HEK293 (cell line): ENCODE results near the gene CSF2.

Source experiments
- CTCF ChIA-PET: fragments of 350-600 bp; formaldehyde crosslinking; extraction: SDS; loops from one replicate; lab custom pipeline; 2021; ENCODE audit warnings: antibody characterized with exemption; lab: Yijun Ruan, JAX
- POLR2A ChIA-PET: fragments of 300-600 bp; formaldehyde crosslinking; extraction: SDS; loops from one replicate; lab custom pipeline; 2020; ENCODE audit warnings: antibody characterized with exemption, inconsistent platforms; lab: Yijun Ruan, JAX
- H3K27ac ChIP-seq: fragments of 200-500 bp; sonication (Bioruptor generic); 2 replicates; pipeline ENCODE4 v1.5.1; 2014; ENCODE audit warnings: low read depth, low read length, control low read depth, inconsistent platforms; ENCODE audit errors: extremely low read depth
- H3K36me3 ChIP-seq, 2 experiments: fragments of 200-500 bp in 1 of 2; sonication (Bioruptor generic) in 1 of 2; 1 replicate in 1 of 2; 2 replicates in 1 of 2; pipeline ENCODE4 v1.5.1; 2014 to 2017; ENCODE audit warnings: inconsistent platforms in 2 of 2, low read length in 2 of 2; ENCODE audit not compliant: control insufficient read depth in 2 of 2, insufficient read depth in 1 of 2
- H3K4me1 ChIP-seq: fragments of 200-500 bp; sonication (Bioruptor generic); 2 replicates; pipeline ENCODE4 v1.5.1; 2014; ENCODE audit warnings: mild to moderate bottlenecking, low read length, inconsistent platforms; ENCODE audit not compliant: control insufficient read depth, insufficient read depth
- H3K4me3 ChIP-seq: 2 replicates; pipeline ENCODE4 v1.5.1; 2011; ENCODE audit warnings: low read depth, mild to moderate bottlenecking, control low read depth, low read length, moderate library complexity
- H3K9me3 ChIP-seq: fragments of 200-500 bp; sonication (Bioruptor generic); 2 replicates; pipeline ENCODE4 v1.5.1; 2014; ENCODE audit warnings: low read depth, low read length, inconsistent platforms; ENCODE audit not compliant: control insufficient read depth, insufficient read depth
- BCL11B ChIP-seq: fragments of 450-650 bp; formaldehyde crosslinking; IDR thresholded peaks from 2 replicates; pipeline ENCODE4 v1.5.1; 2016; ENCODE audit warnings: low read depth, missing biosample characterization, missing genetic modification characterization
- IKZF3 ChIP-seq: fragments of 450-650 bp; IDR thresholded peaks from 2 replicates; pipeline ENCODE4 v1.5.0; 2018; ENCODE audit warnings: missing biosample characterization, mild to moderate bottlenecking, missing genetic modification characterization, moderate library complexity
- KLF1 ChIP-seq: fragments of 450-650 bp; formaldehyde crosslinking; IDR thresholded peaks from 2 replicates; pipeline ENCODE4 v1.5.1; 2016; ENCODE audit warnings: missing biosample characterization, missing genetic modification characterization
- MYNN ChIP-seq: fragments of 450-650 bp; formaldehyde crosslinking; IDR thresholded peaks from 2 replicates; pipeline ENCODE4 v1.5.1; 2016; ENCODE audit warnings: missing biosample characterization, missing genetic modification characterization, borderline replicate concordance
- MZF1 ChIP-seq: fragments of 450-650 bp; formaldehyde crosslinking; IDR thresholded peaks from 2 replicates; pipeline ENCODE4 v1.5.1; 2017; ENCODE audit warnings: missing biosample characterization, missing genetic modification characterization, borderline replicate concordance
- PRDM1 ChIP-seq: fragments of 450-650 bp; formaldehyde crosslinking; IDR thresholded peaks from 2 replicates; pipeline ENCODE4; 2016; ENCODE audit warnings: missing biosample characterization, missing genetic modification characterization
- TRIM28 ChIP-seq: IDR thresholded peaks from 2 replicates; pipeline ENCODE4 v1.6.1; 2011; ENCODE audit warnings: low read length, control low read depth, borderline replicate concordance
- WT1 ChIP-seq: fragments of 450-650 bp; formaldehyde crosslinking; IDR thresholded peaks from 2 replicates; pipeline ENCODE4 v1.5.1; 2016; ENCODE audit warnings: missing biosample characterization, missing genetic modification characterization
- ZNF146 ChIP-seq: fragments of 450-650 bp; formaldehyde crosslinking; IDR thresholded peaks from 2 replicates; pipeline ENCODE4 v1.5.1; 2016; ENCODE audit warnings: missing biosample characterization, missing genetic modification characterization
- ZNF157 ChIP-seq: fragments of 450-650 bp; formaldehyde crosslinking; IDR thresholded peaks from 2 replicates; pipeline ENCODE4 v1.5.1; 2016; ENCODE audit warnings: missing biosample characterization, missing genetic modification characterization
- ZNF223 ChIP-seq: fragments of 450-650 bp; formaldehyde crosslinking; IDR thresholded peaks from 2 replicates; pipeline ENCODE4 v1.5.1; 2016; ENCODE audit warnings: missing biosample characterization, missing genetic modification characterization
- ZNF423 ChIP-seq: fragments of 450-650 bp; formaldehyde crosslinking; IDR thresholded peaks from 2 replicates; pipeline ENCODE4 v1.5.1; 2016; ENCODE audit warnings: missing biosample characterization, missing genetic modification characterization
- ZNF488 ChIP-seq: fragments of 450-650 bp; formaldehyde crosslinking; IDR thresholded peaks from 2 replicates; pipeline ENCODE4 v1.5.1; 2016; ENCODE audit warnings: missing biosample characterization, missing genetic modification characterization
- ZNF548 ChIP-seq: fragments of 450-650 bp; formaldehyde crosslinking; IDR thresholded peaks from 2 replicates; pipeline ENCODE4 v1.5.1; 2016; ENCODE audit warnings: missing biosample characterization, missing genetic modification characterization
- ZNF585B ChIP-seq: fragments of 450-650 bp; formaldehyde crosslinking; IDR thresholded peaks from 2 replicates; pipeline ENCODE4 v1.5.1; 2016; ENCODE audit warnings: missing biosample characterization, missing genetic modification characterization
- ZNF664 ChIP-seq: fragments of 450-650 bp; formaldehyde crosslinking; IDR thresholded peaks from 2 replicates; pipeline ENCODE4 v1.5.1; 2016; ENCODE audit warnings: missing biosample characterization, missing genetic modification characterization
- ZNF792 ChIP-seq: fragments of 450-650 bp; formaldehyde crosslinking; IDR thresholded peaks from 2 replicates; pipeline ENCODE4 v1.5.1; 2016; ENCODE audit warnings: missing biosample characterization, missing genetic modification characterization
- ZSCAN16 ChIP-seq: fragments of 450-650 bp; formaldehyde crosslinking; IDR thresholded peaks from 2 replicates; pipeline ENCODE4 v1.5.1; 2016; ENCODE audit warnings: missing biosample characterization, missing genetic modification characterization
- ZSCAN30 ChIP-seq: fragments of 450-650 bp; IDR thresholded peaks from 2 replicates; pipeline ENCODE4 v1.5.1; 2018; ENCODE audit warnings: missing biosample characterization, mild to moderate bottlenecking, missing genetic modification characterization, moderate library complexity
- TF ChIP-seq, protein P1 (sequence below): sonication (generic); formaldehyde crosslinking; IDR thresholded peaks from 2 replicates; pipeline ENCODE4 v1.8.1; 2022; ENCODE audit warnings: mild to moderate bottlenecking, moderate library complexity, missing genetic modification reagents
- TF ChIP-seq, protein P2 (sequence below): fragments of 450-650 bp; formaldehyde crosslinking; conservative IDR thresholded peaks from 2 replicates; pipeline ENCODE4 v1.5.1; 2016; ENCODE audit warnings: low read depth, missing biosample characterization, missing genetic modification characterization
- TF ChIP-seq, protein P3 (sequence below): IDR thresholded peaks from 2 replicates; pipeline ENCODE4 v1.6.1; 2011; ENCODE audit warnings: mild to moderate bottlenecking, low read depth, low read length, borderline replicate concordance

Gene CSF2

GRCh38 chr5:132076202-132076830, 2.7 kb downstream of the CSF2 start (continued):
- TF ChIP-seq ZNF223 (tag by site-specific recombination) (no peak), ZSCAN16 (tag by site-specific recombination) (no peak), WT1 (no peak), IKZF3 (no peak), ZNF423 (tag by site-specific recombination) (no peak)
- TF ChIP-seq, all 188 proteins: peak for 0

DNA sequence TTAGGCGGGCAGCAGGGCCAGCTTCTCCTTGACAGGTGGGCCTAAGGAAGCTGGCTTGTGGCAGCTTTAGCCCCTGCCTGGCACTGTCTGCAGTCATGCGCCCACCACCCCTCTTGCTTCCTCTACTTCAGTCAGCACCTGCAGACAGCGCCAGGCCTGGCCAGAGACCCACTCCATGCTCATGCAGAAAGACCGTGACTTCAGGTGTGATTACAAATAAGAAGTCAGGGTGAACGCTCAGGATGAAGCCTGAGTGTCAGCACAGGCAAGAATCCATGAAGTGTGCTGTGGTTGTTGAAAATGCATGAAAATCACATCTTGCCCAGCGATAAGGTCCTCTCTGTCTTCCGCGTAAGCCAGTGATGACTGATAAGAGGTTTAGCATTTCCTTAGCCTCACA, 3.4 kb downstream of the CSF2 start:
- no peaks in the 10 kb centered on the region for H3K9me3 ChIP-seq
- no peak overlapping the region for H3K27ac ChIP-seq
- POLR2A ChIA-PET = no interaction called here
- H3K4me1 ChIP-seq = no peaks in the 10 kb centered on the region
- no peak overlapping the region for H3K4me3 ChIP-seq
- TF ChIP-seq ZNF488 = no peak
- TF ChIP-seq MYNN (tag by site-specific recombination) = no peak
- no peak for TF ChIP-seq BCL11B (tag by site-specific recombination)
- no peak for TF ChIP-seq ZNF792 (tag by site-specific recombination)
- no peak for TF ChIP-seq MZF1
- TF ChIP-seq ZNF157 (tag by site-specific recombination) = no peak
- no peak for TF ChIP-seq ZNF146
- TF ChIP-seq ZNF548 (tag by site-specific recombination) = no peak
- no peak for TF ChIP-seq TRIM28
- no peak for TF ChIP-seq ZNF664 (tag by site-specific recombination)
- TF ChIP-seq ZSCAN30 (tag by site-specific recombination) = no peak
- TF ChIP-seq PRDM1 (tag by site-specific recombination) = no peak
- TF ChIP-seq, protein P1, sequence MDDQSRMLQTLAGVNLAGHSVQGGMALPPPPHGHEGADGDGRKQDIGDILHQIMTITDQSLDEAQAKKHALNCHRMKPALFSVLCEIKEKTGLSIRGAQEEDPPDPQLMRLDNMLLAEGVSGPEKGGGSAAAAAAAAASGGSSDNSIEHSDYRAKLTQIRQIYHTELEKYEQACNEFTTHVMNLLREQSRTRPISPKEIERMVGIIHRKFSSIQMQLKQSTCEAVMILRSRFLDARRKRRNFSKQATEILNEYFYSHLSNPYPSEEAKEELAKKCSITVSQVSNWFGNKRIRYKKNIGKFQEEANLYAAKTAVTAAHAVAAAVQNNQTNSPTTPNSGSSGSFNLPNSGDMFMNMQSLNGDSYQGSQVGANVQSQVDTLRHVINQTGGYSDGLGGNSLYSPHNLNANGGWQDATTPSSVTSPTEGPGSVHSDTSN (CRISPR knock-in tag) = no peak
- TF ChIP-seq, protein P2, sequence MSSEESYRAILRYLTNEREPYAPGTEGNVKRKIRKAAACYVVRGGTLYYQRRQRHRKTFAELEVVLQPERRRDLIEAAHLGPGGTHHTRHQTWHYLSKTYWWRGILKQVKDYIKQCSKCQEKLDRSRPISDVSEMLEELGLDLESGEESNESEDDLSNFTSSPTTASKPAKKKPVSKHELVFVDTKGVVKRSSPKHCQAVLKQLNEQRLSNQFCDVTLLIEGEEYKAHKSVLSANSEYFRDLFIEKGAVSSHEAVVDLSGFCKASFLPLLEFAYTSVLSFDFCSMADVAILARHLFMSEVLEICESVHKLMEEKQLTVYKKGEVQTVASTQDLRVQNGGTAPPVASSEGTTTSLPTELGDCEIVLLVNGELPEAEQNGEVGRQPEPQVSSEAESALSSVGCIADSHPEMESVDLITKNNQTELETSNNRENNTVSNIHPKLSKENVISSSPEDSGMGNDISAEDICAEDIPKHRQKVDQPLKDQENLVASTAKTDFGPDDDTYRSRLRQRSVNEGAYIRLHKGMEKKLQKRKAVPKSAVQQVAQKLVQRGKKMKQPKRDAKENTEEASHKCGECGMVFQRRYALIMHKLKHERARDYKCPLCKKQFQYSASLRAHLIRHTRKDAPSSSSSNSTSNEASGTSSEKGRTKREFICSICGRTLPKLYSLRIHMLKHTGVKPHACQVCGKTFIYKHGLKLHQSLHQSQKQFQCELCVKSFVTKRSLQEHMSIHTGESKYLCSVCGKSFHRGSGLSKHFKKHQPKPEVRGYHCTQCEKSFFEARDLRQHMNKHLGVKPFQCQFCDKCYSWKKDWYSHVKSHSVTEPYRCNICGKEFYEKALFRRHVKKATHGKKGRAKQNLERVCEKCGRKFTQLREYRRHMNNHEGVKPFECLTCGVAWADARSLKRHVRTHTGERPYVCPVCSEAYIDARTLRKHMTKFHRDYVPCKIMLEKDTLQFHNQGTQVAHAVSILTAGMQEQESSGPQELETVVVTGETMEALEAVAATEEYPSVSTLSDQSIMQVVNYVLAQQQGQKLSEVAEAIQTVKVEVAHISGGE (tag by site-specific recombination) = no peak
- TF ChIP-seq ZNF223 (tag by site-specific recombination) = no peak
- CTCF ChIA-PET = no interaction called here
- H3K36me3 ChIP-seq = no peaks in the 10 kb centered on the region

DNA sequence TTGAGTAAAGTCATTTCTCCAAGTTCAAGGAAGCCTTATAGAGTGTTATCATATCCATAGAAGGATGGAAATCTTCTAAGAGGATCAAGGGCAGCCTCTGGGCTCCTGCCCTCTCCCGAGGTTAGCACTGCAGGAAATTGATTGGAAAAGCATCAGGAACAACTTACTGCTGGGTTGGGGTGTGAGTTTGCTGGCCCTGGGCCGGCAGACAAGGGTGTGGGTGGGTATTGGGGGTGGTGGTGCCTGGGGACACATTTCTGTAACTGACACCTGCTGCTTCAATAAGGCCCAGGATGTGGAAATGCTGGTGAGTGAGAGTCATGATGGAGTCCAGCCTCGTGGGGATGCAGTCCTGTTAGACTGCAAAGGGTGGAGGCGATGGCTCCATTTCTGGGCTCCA, 5.5 kb downstream of the CSF2 start:
- no peaks in the 10 kb centered on the region for H3K9me3 ChIP-seq
- no peak overlapping the region for H3K27ac ChIP-seq
- no peaks in the 10 kb centered on the region for H3K36me3 ChIP-seq
- CTCF ChIA-PET = interaction anchor here (0.5 to 2.0 kb wide), 2 partner anchors 14 to 101 kb away, joined by 3 to 8 read pairs; no protein-coding TSS in a partner anchor
- TF ChIP-seq, protein P3, sequence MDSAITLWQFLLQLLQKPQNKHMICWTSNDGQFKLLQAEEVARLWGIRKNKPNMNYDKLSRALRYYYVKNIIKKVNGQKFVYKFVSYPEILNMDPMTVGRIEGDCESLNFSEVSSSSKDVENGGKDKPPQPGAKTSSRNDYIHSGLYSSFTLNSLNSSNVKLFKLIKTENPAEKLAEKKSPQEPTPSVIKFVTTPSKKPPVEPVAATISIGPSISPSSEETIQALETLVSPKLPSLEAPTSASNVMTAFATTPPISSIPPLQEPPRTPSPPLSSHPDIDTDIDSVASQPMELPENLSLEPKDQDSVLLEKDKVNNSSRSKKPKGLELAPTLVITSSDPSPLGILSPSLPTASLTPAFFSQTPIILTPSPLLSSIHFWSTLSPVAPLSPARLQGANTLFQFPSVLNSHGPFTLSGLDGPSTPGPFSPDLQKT = no peak
- TF ChIP-seq ZNF585B (tag by site-specific recombination) = no peak
- TF ChIP-seq KLF1 = no peak
- H3K4me3 ChIP-seq = no peak overlapping the region
- H3K4me1 ChIP-seq = no peaks in the 10 kb centered on the region
- POLR2A ChIA-PET = no interaction called here
